Spleen (tissue), 7 donors: ENCODE data around the gene TNPO1.

Experiments used
- CTCF ChIP-seq, 11 experiments: fragments of 200-600 bp in 7 of 11; fragments of 450-650 bp in 4 of 11; sonication (generic) in 4 of 11; IDR thresholded peaks in 8 of 11; conservative IDR thresholded peaks in 3 of 11; 1 replicate in 7 of 11; 2 replicates in 4 of 11; pipeline versions ENCODE4 v1.4.0 to v1.8.0; 2016 to 2021; ENCODE audit warnings: antibody characterized with exemption in 11 of 11, inconsistent platforms in 4 of 11, mild to moderate bottlenecking in 1 of 11
- POLR2A ChIP-seq, 3 donors: fragments of 450-650 bp; IDR thresholded peaks; one replicate each; pipeline ENCODE4 v1.5.1; 2017; ENCODE audit warnings: antibody characterized with exemption in 3 of 3, mild to moderate bottlenecking in 1 of 3
- donor health status: DM: no; HTN: no; CAD: no; lungs with moderate emphysema.
- donor health status: DM: no; HTN: no; CAD: no.
- donor health status: DM: no; HTN: no; CAD: no.

GRCh38 chr5:72786676-72787075 lies 29.8 kb upstream of the TNPO1 start:
- no peak for TF ChIP-seq CTCF (IDR thresholded peaks at IDR 0.05 in 8 of 11, conservative IDR thresholded peaks at IDR 0.05 in 3 of 11)
- TF ChIP-seq POLR2A (IDR thresholded peaks at IDR 0.05) = no peak
